Right ventricle myocardium superior (tissue), 1 donor: ENCODE data around the gene EID2. TPM values are rescaled to one million over a fixed set of nuclear protein-coding genes. Genes with fewer than 3 reads are reported as not detected.
A peak's percentile ranks its signal among the peaks of the same experiment; 100 is the strongest.

Experiments
- ATAC-seq: fragments of 200-7000 bp; cut with Tn5 transposase; one replicate; pipeline ENCODE4 v1.9.1; 2020; ENCODE audit warnings: mild to moderate bottlenecking; ENCODE audit not compliant: poor library complexity
- DNase-seq: peaks from one replicate; pipeline ENCODE4 v3.0.0-alpha.2; 2020
- intact Hi-C: fragments of 100-400 bp; cut with DNase I; formaldehyde crosslinking; loops from one replicate; pipeline ENCODE4 v1.11.2; 2022
- long read RNA-seq: library from polyadenylated mRNA; unstranded; transcript quantifications from one replicate; pipeline ENCODE4 v2.0.0, GENCODE V29; 2021
- total RNA-seq: library from RNA; stranded (reverse); fragmentation: NEBNext Ultra II Directional; extraction: Animal tissue kit (Norgen Biotek cat#: 25700); gene quantifications from one replicate; pipeline ENCODE4 v1.2.1, GENCODE V29; 2021
- donor health status: DM: no; HTN: yes; CAD: no; lungs with severe emphysema.

Gene EID2, protein sequence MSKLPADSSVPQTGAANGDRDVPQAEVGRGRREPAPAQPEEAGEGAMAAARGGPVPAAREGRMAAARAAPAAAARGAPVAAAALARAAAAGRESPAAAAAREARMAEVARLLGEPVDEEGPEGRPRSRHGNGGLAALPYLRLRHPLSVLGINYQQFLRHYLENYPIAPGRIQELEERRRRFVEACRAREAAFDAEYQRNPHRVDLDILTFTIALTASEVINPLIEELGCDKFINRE
- total RNA-seq: 10.3 TPM
- long read RNA-seq, transcript EID2-201 (1 exons, 1,629 nt): major isoform, 23 of 23 reads
- long read RNA-seq, partial matches to known transcripts: 0 of 23 reads
- long read RNA-seq, other reads (novel, unspliced or antisense): 0 of 23 reads

DNA sequence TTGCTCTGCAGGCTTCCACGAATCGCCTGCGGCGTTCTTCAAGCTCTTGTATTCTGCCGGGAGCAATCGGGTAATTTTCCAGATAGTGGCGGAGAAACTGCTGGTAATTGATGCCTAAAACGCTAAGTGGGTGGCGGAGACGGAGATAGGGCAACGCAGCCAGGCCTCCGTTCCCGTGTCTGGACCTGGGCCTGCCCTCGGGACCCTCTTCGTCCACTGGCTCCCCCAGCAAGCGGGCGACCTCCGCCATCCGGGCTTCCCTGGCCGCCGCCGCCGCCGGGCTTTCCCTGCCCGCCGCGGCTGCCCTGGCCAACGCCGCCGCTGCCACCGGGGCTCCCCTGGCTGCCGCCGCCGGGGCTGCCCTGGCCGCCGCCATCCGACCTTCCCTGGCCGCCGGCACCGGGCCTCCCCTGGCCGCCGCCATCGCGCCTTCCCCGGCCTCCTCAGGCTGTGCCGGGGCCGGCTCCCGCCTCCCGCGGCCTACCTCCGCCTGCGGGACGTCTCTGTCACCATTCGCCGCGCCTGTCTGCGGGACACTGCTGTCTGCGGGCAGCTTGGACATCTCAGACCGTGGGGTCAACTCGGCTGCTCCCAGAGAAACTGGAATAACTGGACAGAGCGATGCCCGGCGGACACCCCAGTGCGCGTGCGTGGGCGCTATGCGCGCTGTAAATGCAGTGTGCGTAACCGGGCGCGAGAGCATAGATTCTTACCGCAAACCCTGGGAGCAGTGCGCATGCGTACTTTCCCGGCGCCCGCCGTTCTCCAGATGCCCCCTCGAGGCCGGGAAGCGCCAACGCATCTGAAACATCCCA lies at the start of gene EID2:
TSS of gene EID2 (minus strand) at position 644 of the 815 bp plus-strand sequence. CDS start at position 562, 82 bp downstream.
- peak; percentile 98 for DNase-seq
- ATAC-seq: peak; percentile 99
- intact Hi-C loops: loop anchor here (5.0 kb wide), 1 partner anchor 102 kb away; the partner anchor contains the start of gene RPS16

DNA sequence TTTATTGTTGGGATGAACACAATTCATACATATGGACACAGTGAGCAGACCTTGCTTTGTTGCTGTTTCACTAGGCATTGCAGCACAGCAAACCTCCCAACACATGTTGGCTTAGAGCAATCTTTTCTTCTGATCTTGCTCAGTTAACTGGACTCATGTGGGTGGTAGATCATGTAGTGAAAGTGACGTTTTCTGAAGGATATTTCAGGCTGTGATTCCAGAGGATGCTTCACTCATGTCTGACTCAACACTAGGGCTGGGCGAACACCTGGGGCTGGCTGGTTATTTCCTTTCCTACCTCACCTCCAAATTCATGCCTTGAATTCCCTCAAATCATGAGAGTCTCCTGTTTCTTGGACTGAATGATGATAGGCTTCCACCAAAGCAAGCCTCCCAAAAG lies 48.1 kb upstream of the EID2 start:
- intact Hi-C loops: no loop called here
- ATAC-seq (no peak), DNase-seq (no peak)

DNA sequence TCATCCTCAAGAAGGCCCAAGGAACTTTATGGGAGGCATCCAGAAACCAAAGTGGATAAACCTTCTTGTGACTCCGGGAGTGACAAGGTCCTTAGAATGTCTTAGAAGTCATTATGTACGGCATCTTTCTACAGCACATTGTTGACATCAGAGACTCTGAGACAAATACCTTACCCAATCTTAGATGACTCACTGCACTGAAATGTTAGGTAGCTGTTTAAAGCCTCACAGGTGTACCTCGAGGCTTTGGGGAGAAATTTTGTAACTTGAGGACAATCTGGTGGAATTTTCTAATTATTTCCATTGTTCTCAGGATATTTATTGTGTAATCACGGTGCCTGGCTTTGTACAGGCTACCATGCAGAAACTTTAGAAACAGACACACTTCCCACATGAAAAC lies 47.5 kb upstream of the EID2 start:
- DNase-seq: no peak
- no peak for ATAC-seq
- intact Hi-C loops: no loop called here

DNA sequence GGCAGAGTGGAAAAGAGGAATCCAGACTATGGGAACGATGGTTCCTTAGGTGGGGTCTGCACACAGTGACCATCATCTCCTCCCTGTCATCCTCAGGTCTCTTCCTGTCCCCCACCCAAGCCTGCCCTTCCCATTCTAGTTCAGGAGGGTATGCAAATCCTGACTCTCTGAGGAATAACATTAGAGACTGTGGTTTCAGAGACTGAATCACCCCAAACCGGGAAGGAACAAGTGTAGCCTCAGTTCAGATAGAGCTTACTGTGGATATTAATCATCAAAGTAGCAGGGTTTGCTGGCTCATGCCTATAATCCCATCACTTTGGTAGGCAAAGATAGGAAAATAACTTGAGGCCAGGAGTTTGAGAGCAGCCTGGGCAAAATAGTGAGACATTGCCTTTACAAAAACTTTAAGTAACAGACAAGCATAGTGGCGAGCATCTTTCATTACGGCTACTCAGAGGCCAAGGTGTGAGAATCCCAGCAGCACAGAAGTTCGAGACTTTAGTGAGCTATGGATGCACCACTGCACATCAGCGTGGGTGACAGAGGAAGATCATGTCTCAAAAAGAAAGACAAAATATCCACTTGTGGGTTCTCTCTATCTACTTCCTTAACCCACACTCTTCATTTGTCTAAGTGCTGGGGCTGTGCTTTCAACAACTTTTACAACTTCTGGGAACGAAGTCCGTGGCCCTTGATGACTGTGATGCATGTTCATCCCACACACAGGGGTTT lies 43.1 kb upstream of the EID2 start:
- DNase-seq (no peak), ATAC-seq (no peak)
- intact Hi-C loops: no loop called here

DNA sequence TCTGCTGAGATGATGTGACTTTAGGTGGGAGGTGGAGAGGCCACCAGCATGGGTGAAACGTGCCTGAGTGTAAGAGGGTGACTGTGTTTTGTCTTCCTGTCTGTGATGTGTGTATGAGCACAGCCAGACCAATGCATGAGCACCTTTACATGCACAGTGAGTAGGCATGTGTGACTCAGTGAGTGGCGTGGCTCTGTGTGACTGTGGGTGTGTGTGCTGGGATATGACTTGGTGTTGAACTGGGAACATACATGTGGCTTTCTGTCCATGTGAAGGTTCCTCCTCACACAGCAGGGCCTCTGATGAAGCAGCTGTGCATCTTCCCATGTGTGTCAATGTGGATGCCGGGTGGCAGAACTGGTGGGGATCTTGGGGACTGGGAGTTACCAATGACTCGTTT lies 42.5 kb upstream of the EID2 start:
- ATAC-seq (no peak), DNase-seq (no peak)
- intact Hi-C loops: no loop called here

DNA sequence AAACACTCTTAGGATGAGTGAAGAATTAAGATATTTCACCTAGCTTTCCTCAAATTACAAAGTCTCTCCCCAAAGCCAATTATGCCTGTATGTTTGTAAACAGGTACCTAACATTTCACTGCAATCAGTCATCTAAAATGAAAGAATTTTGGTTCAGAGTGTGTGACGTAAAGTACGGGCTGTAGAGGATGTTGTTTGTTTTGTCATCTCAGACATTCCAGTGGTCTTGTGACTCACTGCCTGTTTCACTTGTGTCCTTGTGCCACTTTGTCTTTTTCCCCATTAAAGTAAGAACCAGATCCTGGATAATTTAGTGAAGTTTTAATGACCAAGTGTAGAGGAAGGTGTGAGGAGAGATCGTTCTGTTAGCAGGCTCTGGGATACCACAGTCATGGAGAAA lies 28.6 kb upstream of the EID2 start:
- ATAC-seq (no peak), DNase-seq (no peak)
- intact Hi-C loops: no loop called here

DNA sequence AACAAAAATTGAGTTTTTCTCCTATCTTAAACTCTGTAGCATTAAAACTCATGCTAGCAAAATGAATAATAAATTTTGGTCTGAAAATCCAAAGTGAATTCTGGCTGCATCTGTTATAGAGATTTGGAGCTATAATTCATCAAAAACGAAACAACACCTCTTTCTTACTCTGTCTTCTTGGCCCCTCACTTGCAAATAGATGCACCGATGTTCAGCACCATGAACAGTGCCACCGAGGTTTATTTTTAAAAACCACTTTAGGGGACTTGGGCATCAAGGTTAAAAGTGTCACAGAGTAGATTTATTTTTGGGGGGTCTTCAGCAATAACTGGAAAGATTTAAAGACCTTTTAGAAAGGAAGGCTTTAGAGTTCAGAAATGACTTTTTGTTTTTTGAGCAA lies 26.1 kb upstream of the EID2 start:
- no peak for DNase-seq

DNA sequence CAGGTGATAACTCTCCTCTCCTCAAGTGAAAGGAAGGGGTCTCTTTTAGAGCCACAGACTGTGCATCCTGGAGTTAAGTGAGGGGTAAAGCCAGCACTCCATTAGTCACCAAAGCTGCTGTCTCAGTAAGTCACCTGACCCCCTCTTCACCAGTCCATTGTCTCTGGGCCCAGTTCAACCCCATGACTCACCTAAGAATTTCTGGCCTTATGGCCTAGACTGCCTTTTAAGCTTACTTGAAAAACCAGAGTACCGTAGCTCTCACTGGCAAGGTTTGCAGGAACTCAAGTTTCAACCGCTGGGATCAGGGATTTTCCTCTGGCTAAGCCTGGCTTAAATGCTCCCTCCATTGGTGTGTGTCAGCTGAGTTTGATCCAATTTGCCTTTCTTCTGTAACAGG lies 23.4 kb upstream of the EID2 start:
- no peak for ATAC-seq

More for the DNA sequence above, 26.1 kb upstream of the EID2 start:
- intact Hi-C loops: no loop called here
- no peak for ATAC-seq

DNA sequence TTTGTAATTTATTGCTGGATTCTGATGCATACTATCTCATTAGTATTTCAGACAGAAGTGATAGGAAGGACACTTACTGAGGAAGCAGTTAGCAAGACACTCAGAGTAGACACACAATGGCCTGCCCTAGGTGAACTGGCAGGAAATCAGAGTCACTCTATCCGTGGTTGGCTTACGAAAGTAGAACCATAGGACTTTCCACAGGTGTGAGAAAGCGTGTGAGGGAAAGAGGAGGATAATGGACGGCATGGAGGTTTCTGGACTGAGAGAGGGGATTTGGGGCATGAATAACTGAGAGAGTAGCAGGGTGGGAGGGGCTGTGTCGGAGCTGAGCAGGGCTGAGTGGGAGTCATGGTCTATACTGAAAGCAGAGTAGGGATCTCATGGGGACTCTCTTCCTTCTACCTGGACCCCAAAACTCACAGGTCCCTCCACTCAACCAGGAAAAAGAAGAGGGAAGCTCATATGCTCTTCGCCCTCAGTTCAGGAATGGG lies 18.7 kb upstream of the EID2 start:
- no peak for DNase-seq
- intact Hi-C loops: no loop called here
- no peak for ATAC-seq

More for the DNA sequence above, 23.4 kb upstream of the EID2 start:
- DNase-seq: no peak
- intact Hi-C loops: no loop called here

DNA sequence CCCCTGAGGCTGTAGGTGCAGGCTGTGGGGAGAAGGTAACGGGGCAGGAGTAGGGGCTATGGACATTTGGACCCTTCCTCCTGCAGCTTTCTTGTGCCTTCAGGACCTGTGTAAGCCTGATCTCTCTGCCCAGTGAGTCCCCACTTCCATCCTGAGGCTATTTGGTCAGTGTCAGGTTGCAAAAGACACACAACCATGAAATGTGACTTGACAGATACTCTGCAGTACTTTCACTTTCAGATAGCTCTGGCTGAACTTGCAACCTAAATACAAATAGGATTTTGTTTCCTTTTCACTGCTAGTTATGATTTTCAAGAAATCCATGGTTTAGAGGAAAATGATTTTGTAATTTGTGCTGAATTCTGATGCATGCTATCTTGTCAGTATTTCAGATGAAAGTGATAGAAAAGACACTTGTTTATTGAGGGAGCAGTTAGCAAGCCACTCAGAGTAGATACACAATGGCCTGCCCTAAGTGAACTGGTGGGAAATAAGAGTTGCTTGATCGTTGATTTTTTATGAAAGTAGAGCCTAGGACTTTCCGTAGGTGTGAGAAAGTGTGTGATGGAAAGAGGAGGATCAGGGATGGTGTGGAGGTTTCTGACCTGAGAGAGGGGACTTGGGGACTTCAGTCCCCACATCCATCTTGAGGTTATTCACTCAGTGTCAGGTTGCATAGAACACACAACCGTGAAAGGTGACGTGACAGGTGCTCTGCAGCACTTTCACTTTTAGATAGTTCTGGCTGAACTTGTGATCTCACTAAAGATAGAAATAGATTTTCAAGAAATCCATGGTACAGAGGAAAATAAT lies 18.1 kb upstream of the EID2 start:
- ATAC-seq (peak; percentile 39), DNase-seq (no peak)
- intact Hi-C loops: no loop called here

DNA sequence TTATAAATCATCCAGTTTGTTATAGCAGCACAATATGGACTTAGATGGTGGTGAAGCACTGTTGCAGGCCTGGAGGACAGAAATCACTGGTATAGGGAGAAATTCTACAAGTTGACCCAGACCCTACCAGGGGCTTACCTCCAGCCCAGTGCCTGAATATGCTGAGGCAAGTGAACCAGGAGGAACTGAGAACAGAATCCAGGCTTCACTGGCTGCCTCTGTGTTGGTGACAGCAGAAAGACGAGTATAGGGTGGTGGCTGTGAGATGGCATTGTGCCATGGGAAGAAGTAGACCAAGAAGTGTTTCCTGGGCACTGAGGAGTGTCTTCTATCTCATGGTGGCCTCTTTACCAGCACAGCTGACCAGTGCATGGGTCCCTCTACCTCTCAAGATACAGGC lies 15.9 kb upstream of the EID2 start:
- ATAC-seq (no peak), DNase-seq (no peak)
- intact Hi-C loops: no loop called here

DNA sequence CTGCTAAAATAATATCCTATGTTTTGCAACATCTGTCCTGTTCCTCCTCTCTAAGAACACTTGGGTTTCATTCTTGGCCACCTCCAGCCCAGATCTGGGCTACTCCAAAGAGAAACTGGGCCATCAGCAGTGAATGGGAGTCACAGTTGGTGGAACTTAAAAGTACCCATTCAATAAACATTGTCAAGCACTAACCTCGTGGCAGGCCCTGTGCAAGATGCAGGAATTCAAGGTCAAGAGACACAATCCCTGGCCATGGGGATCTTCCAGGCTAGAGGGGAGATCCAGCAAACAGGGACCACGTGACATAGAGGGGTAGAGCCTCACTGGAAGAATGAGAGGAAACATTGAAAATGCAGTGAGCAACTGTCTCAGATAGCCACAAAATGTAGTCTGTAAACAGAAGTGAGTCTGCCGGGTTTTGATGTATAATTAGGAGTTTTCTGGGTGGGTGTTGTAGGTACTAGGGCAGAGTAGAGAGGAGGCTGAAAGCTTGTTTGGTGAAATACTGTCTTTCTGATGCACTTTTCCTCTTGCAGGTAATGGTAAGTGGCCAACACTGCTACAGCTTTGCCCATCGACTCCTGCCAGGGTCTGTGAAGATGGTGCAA lies 14.8 kb upstream of the EID2 start:
- DNase-seq: no peak
- no peak for ATAC-seq
- intact Hi-C loops: loop anchor here (5.0 kb wide), 1 partner anchor 117 kb away; no protein-coding TSS in a partner anchor

DNA sequence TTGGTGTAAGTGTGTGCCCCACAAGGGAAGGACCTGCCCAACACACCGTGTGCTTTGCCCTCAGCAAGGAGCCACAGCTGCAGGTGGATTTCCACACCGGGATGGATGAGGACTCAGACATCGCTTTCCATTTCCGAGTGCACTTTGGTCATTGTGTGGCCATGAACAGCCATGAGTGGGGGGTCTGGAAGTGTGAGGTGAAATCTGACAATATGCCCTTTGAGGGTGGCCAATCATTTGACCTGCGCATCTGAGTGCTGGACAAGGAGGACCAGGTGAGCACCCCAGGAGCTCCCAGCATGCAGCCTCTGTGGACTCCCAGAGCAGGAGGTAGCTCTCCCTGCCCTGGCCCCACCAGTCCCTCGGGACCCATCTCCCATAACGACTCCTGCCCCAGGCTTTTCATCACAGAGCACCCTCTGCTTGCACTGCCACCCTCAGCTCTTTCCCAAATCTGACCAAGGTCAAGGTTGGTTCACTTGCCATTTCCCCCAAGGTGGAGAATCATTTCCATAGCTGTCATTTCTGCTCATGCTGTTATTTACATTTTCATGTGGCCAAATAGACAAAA lies 13.2 kb upstream of the EID2 start:
- DNase-seq: no peak
- intact Hi-C loops: loop anchor here (5.0 kb wide), 1 partner anchor 119 kb away; no protein-coding TSS in a partner anchor
- ATAC-seq: no peak

DNA sequence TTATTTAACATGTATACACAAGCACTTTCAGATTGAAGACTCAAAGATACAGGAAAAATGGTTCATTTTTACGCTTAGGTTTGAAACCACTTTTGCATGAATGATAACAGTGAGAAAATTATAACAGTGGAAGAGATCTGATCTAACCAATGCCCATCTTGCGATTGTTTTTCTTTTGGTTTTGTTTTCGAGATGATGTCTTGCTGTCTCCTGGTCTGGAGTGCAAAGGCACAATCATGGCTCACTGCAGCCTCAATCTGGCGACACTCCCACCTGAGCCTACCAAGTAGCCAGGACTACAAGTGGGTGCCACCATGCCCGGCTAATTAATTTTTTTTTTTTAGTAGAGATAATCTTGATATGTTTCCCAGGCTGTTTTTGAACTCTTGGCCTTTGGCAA lies 10.2 kb upstream of the EID2 start:
- no peak for DNase-seq
- intact Hi-C loops: loop anchor here (5.0 kb wide), 1 partner anchor 122 kb away; no protein-coding TSS in a partner anchor
- no peak for ATAC-seq

DNA sequence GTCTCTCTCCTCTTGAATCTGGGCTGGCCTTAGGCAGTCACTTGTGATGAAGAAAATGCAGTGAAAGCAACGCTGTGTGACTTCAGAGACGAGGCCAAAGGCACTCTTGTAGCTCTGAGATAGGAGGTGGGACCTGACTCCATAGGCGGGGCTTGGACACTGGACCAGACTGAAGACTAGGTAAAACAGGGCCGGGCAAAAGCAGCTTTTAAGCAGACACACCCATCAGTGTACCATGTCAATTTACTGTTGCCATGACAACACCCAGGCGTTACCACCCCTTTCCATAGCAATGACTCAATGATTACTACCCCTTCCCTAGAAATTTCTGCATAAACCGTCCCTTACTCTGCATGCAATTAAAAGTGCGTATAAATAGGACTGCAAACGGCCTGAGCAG lies 6.6 kb upstream of the EID2 start:
- no peak for ATAC-seq
- intact Hi-C loops: no loop called here
- no peak for DNase-seq

DNA sequence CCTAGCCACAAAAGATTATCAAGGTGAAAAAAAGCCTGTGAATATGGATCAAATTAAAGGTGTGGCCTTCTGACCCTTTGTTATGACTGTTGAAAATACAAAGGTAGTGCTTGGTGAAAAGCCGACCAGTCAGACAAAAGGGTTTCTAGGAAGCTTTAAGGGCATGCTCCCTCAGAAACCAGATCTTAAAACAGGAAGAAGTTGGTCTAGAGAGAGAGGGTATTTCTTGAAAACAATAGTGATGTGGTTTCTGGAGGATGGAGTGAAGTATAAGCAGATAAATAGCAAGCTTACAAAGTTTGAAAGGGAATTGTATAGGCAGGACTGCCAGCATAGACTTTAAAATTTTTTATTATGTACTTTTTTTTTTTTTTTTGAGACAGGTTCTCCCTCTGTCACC lies 5.0 kb upstream of the EID2 start:
- intact Hi-C loops: loop anchor here (5.0 kb wide), 1 partner anchor 108 kb away; the partner anchor contains the start of gene RPS16
- ATAC-seq (no peak), DNase-seq (no peak)

DNA sequence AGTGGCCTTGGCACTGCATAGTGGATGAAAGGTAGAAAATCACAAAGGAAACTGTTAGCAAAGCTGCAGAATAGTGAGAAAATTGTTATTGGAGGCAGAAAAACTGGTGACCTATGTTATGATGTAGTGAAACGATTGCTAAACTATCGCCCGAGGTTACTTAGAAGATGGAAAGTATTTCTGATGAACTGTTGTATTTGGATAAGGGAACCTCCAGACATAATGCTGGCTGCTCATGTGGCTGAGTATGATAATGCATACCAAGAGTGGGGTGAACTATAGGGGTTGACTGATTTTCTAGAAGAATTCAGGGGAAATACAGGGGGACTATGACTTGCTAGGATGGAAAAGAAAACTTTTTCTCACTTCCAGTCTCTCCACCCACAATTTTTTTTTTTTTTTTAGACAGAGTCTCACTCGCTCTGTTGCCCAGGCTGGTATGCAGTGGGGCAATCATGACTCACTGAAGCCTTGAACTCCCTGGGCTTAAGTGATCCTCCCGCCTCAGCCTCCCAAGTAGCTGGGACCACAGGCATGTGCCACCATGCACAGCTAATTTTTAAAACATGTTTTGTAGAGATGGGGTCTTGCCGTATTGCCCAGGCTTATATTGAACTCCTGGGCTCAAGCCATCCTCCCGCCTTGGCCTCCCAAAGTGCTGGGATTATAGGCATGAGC lies 4.4 kb upstream of the EID2 start:
- no peak for ATAC-seq
- intact Hi-C loops: loop anchor here (5.0 kb wide), 1 partner anchor 107 kb away; the partner anchor contains the start of gene RPS16
- DNase-seq: no peak
